MCF 10A (cell line): ENCODE data around the gene EPB42. TPM values are rescaled to one million over a fixed set of nuclear protein-coding genes. Genes with fewer than 3 reads are reported as not detected.

Experiments
- BruUV-seq: library from RNA; stranded (reverse); fragments of 400-500 nt; replicated peaks from 2 replicates; lab custom pipeline; 2021; lab: Mats Ljungman, UMichigan
- CTCF ChIA-PET: fragments of 300-600 bp; sonication (Branson Sonifier 250); formaldehyde crosslinking; extraction: SDS; loops from one replicate; lab custom pipeline; 2021; ENCODE audit warnings: antibody characterized with exemption, inconsistent platforms; lab: Yijun Ruan, JAX
- POLR2A ChIA-PET: fragments of 300-600, 350-650 bp; sonication (Branson Sonifier 250); formaldehyde crosslinking; extraction: SDS; loops from one replicate; lab custom pipeline; 2020; ENCODE audit warnings: antibody characterized with exemption, inconsistent platforms; lab: Yijun Ruan, JAX
- DNase-seq: peaks from one replicate; pipeline ENCODE4 v3.0.0-alpha.2; 2018; ENCODE audit not compliant: unreplicated experiment
- H3K27ac Mint-ChIP-seq: one replicate; pipeline ENCODE4 v1.8.0; 2022; ENCODE audit warnings: mild to moderate bottlenecking, low read depth, mixed read lengths; ENCODE audit not compliant: unreplicated experiment
- H3K27me3 Mint-ChIP-seq: one replicate; pipeline ENCODE4 v1.8.0; 2022; ENCODE audit warnings: mixed read lengths; ENCODE audit not compliant: insufficient read depth, unreplicated experiment
- H3K36me3 Mint-ChIP-seq: one replicate; pipeline ENCODE4 v1.8.0; 2022; ENCODE audit warnings: mild to moderate bottlenecking, moderate library complexity, mixed read lengths; ENCODE audit not compliant: insufficient read depth, unreplicated experiment
- H3K4me1 Mint-ChIP-seq: one replicate; pipeline ENCODE4 v1.8.0; 2022; ENCODE audit warnings: mixed read lengths; ENCODE audit not compliant: insufficient read depth, unreplicated experiment
- H3K4me3 Mint-ChIP-seq: one replicate; pipeline ENCODE4 v1.8.0; 2022; ENCODE audit warnings: mild to moderate bottlenecking, moderate library complexity, mixed read lengths; ENCODE audit not compliant: unreplicated experiment
- H3K9me3 Mint-ChIP-seq: one replicate; pipeline ENCODE4 v1.8.0; 2022; ENCODE audit warnings: mixed read lengths; ENCODE audit not compliant: unreplicated experiment
- CTCF ChIP-seq: fragments of 200-600 bp; IDR thresholded peaks from one replicate; pipeline ENCODE4 v1.8.0; 2022; ENCODE audit warnings: antibody characterized with exemption, mild to moderate bottlenecking; ENCODE audit not compliant: unreplicated experiment
- intact Hi-C: fragments of 100-400 bp; cut with micrococcal nuclease; formaldehyde crosslinking; loops from 2 replicates; pipeline ENCODE4 v1.14.1; 2022
- total RNA-seq: library from RNA; stranded (reverse); gene quantifications from 2 replicates; pipeline ENCODE4 v1.2.3, GENCODE V29; 2022

EPB42 gene
- total RNA-seq, 1 experiment from 2014 or later = not detected

- TF ChIP-seq CTCF = no peak
- Mint-ChIP-seq H3K4me1 (peaks cover 6% of the 10 kb centered on the region), H3K27ac (no peak overlapping the region), H3K4me3 (no peak overlapping the region), H3K27me3 (no peaks in the 10 kb centered on the region), H3K36me3 (peaks cover 63% of the 10 kb centered on the region), H3K9me3 (no peaks in the 10 kb centered on the region)
- ChIA-PET POLR2A (no interaction called here), CTCF (interaction anchor here (1.2 to 1.7 kb wide), 4 partner anchors 15 to 96 kb away, joined by 4 to 10 read pairs (median 6); no protein-coding TSS in a partner anchor)
- DNase-seq = no peak
- intact Hi-C loops = loop anchor here (10.0 kb wide), 1 partner anchor 54 kb away; the partner anchor contains the start of gene TMEM62
- BruUV-seq = no TSS peak
These were observed 31.5 kb downstream of the EPB42 start for GRCh38 chr15:43189296-43189695.

GRCh38 chr15:43187544-43188155 is 33.2 kb downstream of the EPB42 start:
- TF ChIP-seq CTCF = peak; percentile 75
- Mint-ChIP-seq H3K4me3 (no peak overlapping the region), H3K4me1 (peaks cover 6% of the 10 kb centered on the region), H3K9me3 (no peaks in the 10 kb centered on the region), H3K27ac (no peak overlapping the region), H3K36me3 (peaks cover 53% of the 10 kb centered on the region), H3K27me3 (no peaks in the 10 kb centered on the region)
- ChIA-PET CTCF (interaction anchor here (0.6 to 2.4 kb wide), 6 partner anchors 13 to 98 kb away, joined by 3 to 18 read pairs (median 6); no protein-coding TSS in a partner anchor), POLR2A (interaction anchor here (1.8 kb wide), 1 partner anchor 98 kb away, joined by 4 read pairs; no protein-coding TSS in a partner anchor)
- DNase-seq = peak; percentile 52
- BruUV-seq = no TSS peak
- intact Hi-C loops = loop anchor here (1.0 to 10.0 kb wide), 4 partner anchors 53 to 483 kb away; partner anchors contain the start of gene TMEM62

GRCh38 chr15:43186003-43186353 is 34.8 kb downstream of the EPB42 start:
- Mint-ChIP-seq H3K27ac (peak overlapping the region; percentile 93), H3K4me1 (peaks cover 7% of the 10 kb centered on the region), H3K9me3 (no peaks in the 10 kb centered on the region), H3K36me3 (peaks cover 43% of the 10 kb centered on the region), H3K27me3 (no peaks in the 10 kb centered on the region), H3K4me3 (peak overlapping the region; percentile 93)
- ChIA-PET POLR2A (interaction anchor here (0.9 to 5.0 kb wide), 15 partner anchors 8 to 1129 kb away, joined by 3 to 26 read pairs (median 9); partner anchors contain the start of gene UBR1), CTCF (interaction anchor here (0.6 to 2.4 kb wide), 15 partner anchors 11 to 845 kb away, joined by 3 to 18 read pairs (median 4); no protein-coding TSS in a partner anchor)
- intact Hi-C loops = loop anchor here (2.0 to 10.0 kb wide), 3 partner anchors 51 to 481 kb away; partner anchors contain the start of gene TMEM62
- peak; percentile 31 for DNase-seq
- no peak for TF ChIP-seq CTCF
- BruUV-seq = no TSS peak
